Right lobe of liver (tissue), 4 donors: Measurements from ENCODE around the gene KCNK4.

Source experiments
- CTCF ChIP-seq, 4 donors: fragments of 200-600 bp in 3 of 4; fragments of 450-650 bp in 1 of 4; IDR thresholded peaks; one replicate each; pipeline versions ENCODE4 v1.5.1 to v1.8.0; 2016 to 2022; ENCODE audit warnings: antibody characterized with exemption in 4 of 4, mild to moderate bottlenecking in 2 of 4
- POLR2A ChIP-seq: fragments of 450-650 bp; IDR thresholded peaks from one replicate; pipeline ENCODE4 v1.6.1; 2017; ENCODE audit warnings: antibody characterized with exemption, mild to moderate bottlenecking
- donor health status: DM: no; HTN: no; CAD: no.
- donor health status: DM: no; HTN: no; CAD: no.
- donor health status: DM: no; HTN: yes; CAD: no.

GRCh38 chr11:64295760-64296159, 4.7 kb downstream of the KCNK4 start:
- no peak for TF ChIP-seq CTCF (IDR thresholded peaks at IDR 0.05)
- no peak for TF ChIP-seq POLR2A
